Raji (cell line): Measurements from ENCODE around the gene CYSTM1.

Experiments
- POLR2A ChIP-seq: IDR thresholded peaks from 2 replicates; pipeline ENCODE4 v1.6.1; 2011; ENCODE audit warnings: low read depth, low read length, control low read depth; ENCODE audit not compliant: insufficient read depth

The CYSTM1 gene

GRCh38 chr5:140245926-140246325, 70.9 kb downstream of the CYSTM1 start:
- TF ChIP-seq POLR2A: no peak

GRCh38 chr5:140246378-140247122, 71.6 kb downstream of the CYSTM1 start:
- no peak for TF ChIP-seq POLR2A

- no peak for TF ChIP-seq POLR2A
These were observed 73.4 kb downstream of the CYSTM1 start for GRCh38 chr5:140248414-140248813.

- no peak for TF ChIP-seq POLR2A
These were observed 74.5 kb downstream of the CYSTM1 start for GRCh38 chr5:140249536-140249935.

- TF ChIP-seq POLR2A: no peak
These were observed 75.4 kb downstream of the CYSTM1 start for GRCh38 chr5:140250386-140250785.

GRCh38 chr5:140251527-140251973, 76.6 kb downstream of the CYSTM1 start:
- TF ChIP-seq POLR2A: no peak

- TF ChIP-seq POLR2A: no peak
These were observed 77.6 kb downstream of the CYSTM1 start for GRCh38 chr5:140252470-140253126.

- TF ChIP-seq POLR2A: no peak
These were observed 79.0 kb downstream of the CYSTM1 start for GRCh38 chr5:140253985-140254384.

- TF ChIP-seq POLR2A: no peak
These were observed 80.6 kb downstream of the CYSTM1 start for GRCh38 chr5:140255460-140256157.

- no peak for TF ChIP-seq POLR2A
These were observed 81.7 kb downstream of the CYSTM1 start for GRCh38 chr5:140256726-140257125.

- TF ChIP-seq POLR2A: no peak
These were observed 83.0 kb downstream of the CYSTM1 start for GRCh38 chr5:140258016-140258415.

- no peak for TF ChIP-seq POLR2A
These were observed 83.9 kb downstream of the CYSTM1 start for GRCh38 chr5:140258873-140259272.

- no peak for TF ChIP-seq POLR2A
These were observed 84.5 kb downstream of the CYSTM1 start for GRCh38 chr5:140259500-140259899.

- no peak for TF ChIP-seq POLR2A
These were observed 85.2 kb downstream of the CYSTM1 start for GRCh38 chr5:140260089-140260656.

GRCh38 chr5:140261403-140262171, 86.6 kb downstream of the CYSTM1 start:
- TF ChIP-seq POLR2A: no peak
